Heart left ventricle (tissue), 16 donors: Measurements from ENCODE around the gene PRM3. TPM values are rescaled to one million over a fixed set of nuclear protein-coding genes. Genes with fewer than 3 reads are reported as not detected.

ENCODE experiments used
- ATAC-seq, 4 donors: fragments of 200-7000 bp; cut with Tn5 transposase; one replicate each; pipeline ENCODE4 v1.9.1; 2020 to 2022; ENCODE audit warnings: moderate library complexity in 4 of 4, mild to moderate bottlenecking in 3 of 4, moderate number of reproducible peaks in 1 of 4
- DNase-seq, 5 donors: peaks; one replicate each; pipeline ENCODE4 v3.0.0-alpha.2; 2020
- H3K27ac ChIP-seq, 12 donors: fragments of 200-600 bp; sonication (generic) in 4 of 12; one replicate each; pipeline versions ENCODE4 v1.5.0 to v1.8.0; 2016 to 2022; ENCODE audit warnings: mild to moderate bottlenecking in 2 of 12
- H3K27me3 ChIP-seq, 9 donors: fragments of 200-600 bp; sonication (generic) in 2 of 9; one replicate each; pipeline versions ENCODE4 v1.5.1 to v1.8.0; 2016 to 2022; ENCODE audit warnings: mild to moderate bottlenecking in 3 of 9
- H3K36me3 ChIP-seq, 9 donors: fragments of 200-600 bp; sonication (generic) in 2 of 9; one replicate each; pipeline versions ENCODE4 v1.5.0 to v1.8.0; 2018 to 2022; ENCODE audit warnings: mild to moderate bottlenecking in 2 of 9
- H3K4me1 ChIP-seq, 12 donors: fragments of 200-600 bp; sonication (generic) in 4 of 12; one replicate each; pipeline versions ENCODE4 v1.5.0 to v1.8.0; 2016 to 2022; ENCODE audit warnings: mild to moderate bottlenecking in 3 of 12
- H3K4me3 ChIP-seq, 12 donors: fragments of 200-600 bp; sonication (generic) in 4 of 12; one replicate each; pipeline versions ENCODE4 v1.5.0 to v1.8.0; 2017 to 2022; ENCODE audit warnings: mild to moderate bottlenecking in 9 of 12, moderate library complexity in 4 of 12
- H3K9me3 ChIP-seq, 12 donors: fragments of 200-600 bp; sonication (generic) in 4 of 12; one replicate each; pipeline versions ENCODE4 v1.5.0 to v1.8.0; 2016 to 2022; ENCODE audit warnings: mild to moderate bottlenecking in 1 of 12
- POLR2A ChIP-seq, 2 donors: fragments of 450-650 bp; IDR thresholded peaks; one replicate each; pipeline ENCODE4 v1.6.1; 2017; ENCODE audit warnings: antibody characterized with exemption in 2 of 2, mild to moderate bottlenecking in 2 of 2, moderate library complexity in 2 of 2
- WGBS, 4 donors: extraction: QIAGEN DNeasy Blood & Tissue Kit in 2 of 4; methylation state at CpG; one replicate each; pipeline versions ENCODE4 v1.1.5 to v1.1.7; 2013 to 2018; 5-methylcytosine and 5-hydroxymethylcytosine counted together
- intact Hi-C, 10 donors: fragments of 100-400 bp; cut with DNase I; formaldehyde crosslinking; loops; one replicate each; pipeline versions ENCODE4 v1.11.1 to v1.14.2; 2022
- polyA plus RNA-seq, 2 donors: library from polyadenylated mRNA; stranded (reverse); fragments of 200-250 nt; gene quantifications; one replicate each; pipeline ENCODE4 v1.2.3, GENCODE V29; 2013
- total RNA-seq, 9 donors: library from RNA; depleted of rRNA in 2 of 9; stranded (reverse); fragments of >200 nt in 2 of 9; fragmentation: NEBNext Ultra II Directional in 3 of 9; extraction: Animal tissue kit (Norgen Biotek cat#: 25700) in 3 of 9; gene quantifications; one replicate each; pipeline versions ENCODE4 v1.1.0 to v1.2.4, GENCODE V29; 2016 to 2023
- TF ChIP-seq, protein P1 (sequence below), 12 donors: fragments of 200-600 bp; sonication (generic) in 4 of 12; IDR thresholded peaks; one replicate each; pipeline versions ENCODE4 v1.5.0 to v1.8.0; 2018 to 2022; ENCODE audit warnings: antibody characterized with exemption in 12 of 12, mild to moderate bottlenecking in 5 of 12
- donor health status: ischemic (EF 13 %, LVEDD 7.1; RV severe dilation, severe dysfunction).
- donor health status: healthy with polysubstance abuse.
- donor health status: DM: no; HTN: yes; CAD: no.
- donor health status: DM: no; HTN: no; CAD: no.
- donor health status: ischemic (EF 25% LVEDD 6.9; RV normal size, moderate dysfunction).
- donor health status: ischemic (EF 25% LVEDD 5.7; RV mildly dilated, moderate dysfunction).
- donor health status: healthy.
- donor health status: DM: yes; HTN: yes; CAD: no.
- donor health status: ischemic (EF 35%, LVEDD 5.7; RV mildly dilated, moderate dysfunction).
- donor health status: nonischemic (EF 11% LVEDD 7.7; RV severe dilation, severe dysfunction).
- donor health status: DM: yes; HTN: yes; CAD: no.
- donor health status: PGD.
- donor health status: ischemic (EF 29% LVEDD 5.4; RV normal size, mild dysfunction).
- donor health status: nonischemic (EF 23%, LVEDD 6.1; RV moderate dilation, normal function).

The PRM3 gene
- total and polyA plus RNA-seq, 11 donors = not detected

DNA sequence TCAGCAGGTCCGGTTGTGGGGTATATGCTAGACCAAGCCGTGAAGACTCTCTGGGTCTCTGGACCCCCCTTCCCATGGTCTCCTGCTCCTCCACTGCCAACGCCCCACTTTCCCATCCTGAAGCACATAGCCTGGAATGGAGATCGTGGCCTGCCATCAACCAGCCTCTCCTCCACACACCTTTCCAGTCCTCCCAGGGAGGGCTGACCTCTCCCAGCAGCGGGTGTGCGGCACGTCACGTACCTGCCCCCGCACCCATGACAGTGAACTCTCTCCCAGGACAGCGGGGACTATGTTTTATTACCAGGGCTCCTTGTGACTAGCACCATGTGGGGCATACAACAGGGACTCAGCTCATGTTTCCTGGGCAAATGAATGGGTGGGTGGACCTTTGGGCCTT lies 1.8 kb downstream of the PRM3 start:
- ATAC-seq = no peak
- H3K27ac ChIP-seq = no peak overlapping the region
- H3K4me1 ChIP-seq = no peaks in the 10 kb centered on the region
- 93 to 96% (median 96%) methylated on average over 10 of the region's 10 CpGs for WGBS, 4 donors
- no peaks in the 10 kb centered on the region for H3K36me3 ChIP-seq
- TF ChIP-seq, protein P1, sequence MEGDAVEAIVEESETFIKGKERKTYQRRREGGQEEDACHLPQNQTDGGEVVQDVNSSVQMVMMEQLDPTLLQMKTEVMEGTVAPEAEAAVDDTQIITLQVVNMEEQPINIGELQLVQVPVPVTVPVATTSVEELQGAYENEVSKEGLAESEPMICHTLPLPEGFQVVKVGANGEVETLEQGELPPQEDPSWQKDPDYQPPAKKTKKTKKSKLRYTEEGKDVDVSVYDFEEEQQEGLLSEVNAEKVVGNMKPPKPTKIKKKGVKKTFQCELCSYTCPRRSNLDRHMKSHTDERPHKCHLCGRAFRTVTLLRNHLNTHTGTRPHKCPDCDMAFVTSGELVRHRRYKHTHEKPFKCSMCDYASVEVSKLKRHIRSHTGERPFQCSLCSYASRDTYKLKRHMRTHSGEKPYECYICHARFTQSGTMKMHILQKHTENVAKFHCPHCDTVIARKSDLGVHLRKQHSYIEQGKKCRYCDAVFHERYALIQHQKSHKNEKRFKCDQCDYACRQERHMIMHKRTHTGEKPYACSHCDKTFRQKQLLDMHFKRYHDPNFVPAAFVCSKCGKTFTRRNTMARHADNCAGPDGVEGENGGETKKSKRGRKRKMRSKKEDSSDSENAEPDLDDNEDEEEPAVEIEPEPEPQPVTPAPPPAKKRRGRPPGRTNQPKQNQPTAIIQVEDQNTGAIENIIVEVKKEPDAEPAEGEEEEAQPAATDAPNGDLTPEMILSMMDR (IDR thresholded peaks at IDR 0.05) = no peak
- no peak for TF ChIP-seq POLR2A (IDR thresholded peaks at IDR 0.05)
- no peak for DNase-seq
- no peaks in the 10 kb centered on the region for H3K9me3 ChIP-seq
- H3K4me3 ChIP-seq = no peak overlapping the region
- intact Hi-C loops = no loop called here
- no peaks in the 10 kb centered on the region for H3K27me3 ChIP-seq

DNA sequence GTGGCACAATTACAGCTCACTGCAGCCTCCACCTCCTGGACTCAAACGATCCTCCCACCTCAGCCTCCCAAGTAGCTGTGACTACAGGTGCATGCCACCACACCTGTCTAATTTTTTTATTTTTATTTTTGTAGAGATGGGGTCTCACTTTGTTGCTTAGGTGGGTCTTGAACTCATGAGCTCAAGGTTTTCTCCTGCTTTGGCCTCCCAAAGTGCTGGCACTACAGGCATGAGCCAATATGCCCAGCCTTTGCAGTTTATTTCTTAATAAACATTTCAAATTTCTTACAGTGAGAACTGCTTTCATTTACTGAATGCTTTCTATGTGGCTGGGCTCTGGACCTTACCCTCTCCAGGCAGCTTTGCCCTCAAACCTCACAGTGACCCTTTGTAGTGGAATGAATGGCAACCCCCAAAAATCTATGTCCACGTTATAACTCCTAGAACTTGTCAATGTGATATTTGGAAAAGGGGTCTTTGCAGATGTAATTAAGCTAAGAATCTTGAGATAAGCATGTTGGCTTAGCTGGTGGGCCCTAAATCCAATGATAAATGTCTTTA lies 2.7 kb downstream of the PRM3 start:
- Histone ChIP-seq H3K27ac (no peak overlapping the region), H3K4me3 (no peak overlapping the region), H3K36me3 (no peaks in the 10 kb centered on the region), H3K9me3 (no peaks in the 10 kb centered on the region), H3K27me3 (no peaks in the 10 kb centered on the region), H3K4me1 (no peaks in the 10 kb centered on the region)
- TF ChIP-seq POLR2A (IDR thresholded peaks at IDR 0.05) = no peak
- TF ChIP-seq, protein P1 (IDR thresholded peaks at IDR 0.05) = no peak
- no peak for ATAC-seq
- intact Hi-C loops = no loop called here
- no peak for DNase-seq
- WGBS, 4 donors = 93 to 98% (median 95%) methylated on average over 2 of the region's 2 CpGs

- TF ChIP-seq POLR2A (IDR thresholded peaks at IDR 0.05) = no peak
- TF ChIP-seq, protein P1 (IDR thresholded peaks at IDR 0.05) = no peak
- Histone ChIP-seq H3K27ac (no peak within 1 kb of the TSS), H3K36me3 (no peaks in the 10 kb centered on the region), H3K4me3 (no peak within 1 kb of the TSS), H3K27me3 (no peaks in the 10 kb centered on the region), H3K4me1 (no peaks in the 10 kb centered on the region), H3K9me3 (no peaks in the 10 kb centered on the region)
- ATAC-seq (no peak), DNase-seq (no peak)
- intact Hi-C loops = no loop called here
- 91 to 98% (median 94%) methylated on average over 11 of the region's 11 CpGs for WGBS, 4 donors
Measured at GRCh38 chr16:11268921-11269375, 4.5 kb downstream of the PRM3 start, which contains the start of gene TNP2. Gene TNP2 (minus strand): TSS chr16:11269325. CDS start chr16:11269262, 63 bp downstream.

- intact Hi-C loops = no loop called here
- Histone ChIP-seq H3K36me3 (no peaks in the 10 kb centered on the region), H3K9me3 (no peaks in the 10 kb centered on the region), H3K4me1 (no peaks in the 10 kb centered on the region), H3K27ac (no peak overlapping the region), H3K27me3 (no peaks in the 10 kb centered on the region), H3K4me3 (no peak overlapping the region)
- no peak for TF ChIP-seq POLR2A (IDR thresholded peaks at IDR 0.05)
- TF ChIP-seq, protein P1 (IDR thresholded peaks at IDR 0.05) = no peak
- 75 to 85% (median 81%) methylated on average over 7 of the region's 7 CpGs for WGBS, 4 donors
- DNase-seq = no peak
- no peak for ATAC-seq
Measured at GRCh38 chr16:11265124-11265523, 8.3 kb downstream of the PRM3 start.
